ENCODE measurements around the gene SPON2.
A peak's percentile ranks its signal among the peaks of the same experiment; 100 is the strongest.

SPON2 gene

GRCh38 chr4:1209821-1210220, 37.4 kb upstream of the SPON2 start:
- Histone ChIP-seq H3K27ac (ENCODE audit: low read length) (no peak overlapping the region; the same call in 1 of the 2 replicates), H3K9ac (ENCODE audit: low read depth, low read length) (no peak overlapping the region), H3K4me3 (ENCODE audit: low read depth in 1 of 2, low read length in 2 of 2) (no peak overlapping the region), H3K4me2 (ENCODE audit: insufficient read depth, low read length) (no peak overlapping the region), H2AFZ (ENCODE audit: low read depth, low read length) (no peak overlapping the region), H3K4me1 (ENCODE audit: insufficient read depth, low read length) (peaks cover 5% of the 10 kb centered on the region; the same call in 1 of the 2 replicates), H3K9me3 (ENCODE audit: insufficient read depth, low read length, severe bottlenecking) (no peaks in the 10 kb centered on the region), H3K79me2 (ENCODE audit: insufficient read depth, low read length) (peaks cover 7% of the 10 kb centered on the region; the same call in 1 of the 2 replicates), H4K20me1 (ENCODE audit: insufficient read depth, low read length) (peaks cover 20% of the 10 kb centered on the region; the same call in 1 of the 2 replicates), H3K27me3 (ENCODE audit: insufficient read depth, low read length, poor library complexity) (no peaks in the 10 kb centered on the region), H3K36me3 (ENCODE audit: insufficient read depth, low read length) (peaks cover 45% of the 10 kb centered on the region)
- ATAC-seq (ENCODE audit: insufficient read depth, low read depth) (no peak), DNase-seq (no peak)
- no peak for TF ChIP-seq CTCF (IDR thresholded peaks at IDR 0.05; ENCODE audit: borderline replicate concordance, extremely low read depth, low read length, poor library complexity, severe bottlenecking)
- no peak for TF ChIP-seq EZH2 (IDR thresholded peaks at IDR 0.05; ENCODE audit: borderline replicate concordance, low read depth, low read length, severe bottlenecking)

- Histone ChIP-seq H3K9ac (ENCODE audit: low read depth, low read length) (no peak overlapping the region), H3K9me3 (ENCODE audit: insufficient read depth, low read length, severe bottlenecking) (no peaks in the 10 kb centered on the region)
These were observed 36.8 kb upstream of the SPON2 start for GRCh38 chr4:1208970-1209704.

GRCh38 chr4:1208266-1208961, 36.0 kb upstream of the SPON2 start:
- Histone ChIP-seq H4K20me1 (ENCODE audit: insufficient read depth, low read length) (peaks cover 10% of the 10 kb centered on the region; the same call in 1 of the 2 replicates), H3K27ac (ENCODE audit: low read length) (no peak overlapping the region), H3K4me3 (ENCODE audit: low read depth in 1 of 2, low read length in 2 of 2) (no peak overlapping the region), H3K9me3 (ENCODE audit: insufficient read depth, low read length, severe bottlenecking) (no peaks in the 10 kb centered on the region), H3K36me3 (ENCODE audit: insufficient read depth, low read length) (peaks cover 31% of the 10 kb centered on the region), H2AFZ (ENCODE audit: low read depth, low read length) (no peak overlapping the region), H3K27me3 (ENCODE audit: insufficient read depth, low read length, poor library complexity) (no peaks in the 10 kb centered on the region), H3K9ac (ENCODE audit: low read depth, low read length) (no peak overlapping the region), H3K4me1 (ENCODE audit: insufficient read depth, low read length) (peaks cover 18% of the 10 kb centered on the region), H3K79me2 (ENCODE audit: insufficient read depth, low read length) (no peaks in the 10 kb centered on the region), H3K4me2 (ENCODE audit: insufficient read depth, low read length) (no peak overlapping the region)
- ATAC-seq (ENCODE audit: insufficient read depth, low read depth) (peak; percentile 32; the same call in 1 of the 3 replicates), DNase-seq (no peak)
- TF ChIP-seq EZH2 (IDR thresholded peaks at IDR 0.05; ENCODE audit: borderline replicate concordance, low read depth, low read length, severe bottlenecking) = no peak
- TF ChIP-seq CTCF (IDR thresholded peaks at IDR 0.05; ENCODE audit: borderline replicate concordance, extremely low read depth, low read length, poor library complexity, severe bottlenecking) = no peak

More at GRCh38 chr4:1208970-1209704, 36.8 kb upstream of the SPON2 start:
- Histone ChIP-seq H3K27me3 (ENCODE audit: insufficient read depth, low read length, poor library complexity) (no peaks in the 10 kb centered on the region), H3K36me3 (ENCODE audit: insufficient read depth, low read length) (peaks cover 38% of the 10 kb centered on the region), H3K4me1 (ENCODE audit: insufficient read depth, low read length) (peaks cover 11% of the 10 kb centered on the region), H3K4me2 (ENCODE audit: insufficient read depth, low read length) (no peak overlapping the region), H2AFZ (ENCODE audit: low read depth, low read length) (no peak overlapping the region), H3K4me3 (ENCODE audit: low read depth in 1 of 2, low read length in 2 of 2) (no peak overlapping the region), H3K27ac (ENCODE audit: low read length) (peak overlapping the region; percentile 10; the same call in 1 of the 2 replicates), H4K20me1 (ENCODE audit: insufficient read depth, low read length) (peaks cover 13% of the 10 kb centered on the region; the same call in 1 of the 2 replicates), H3K79me2 (ENCODE audit: insufficient read depth, low read length) (peaks cover 4% of the 10 kb centered on the region; the same call in 1 of the 2 replicates)
- TF ChIP-seq CTCF (IDR thresholded peaks at IDR 0.05; ENCODE audit: borderline replicate concordance, extremely low read depth, low read length, poor library complexity, severe bottlenecking) (no peak), EZH2 (IDR thresholded peaks at IDR 0.05; ENCODE audit: borderline replicate concordance, low read depth, low read length, severe bottlenecking) (no peak)
- ATAC-seq (ENCODE audit: insufficient read depth, low read depth) (no peak), DNase-seq (no peak)

Data from DND-41 (cell line).